Stimulated activated CD4-positive, alpha-beta T cell treated with anti-CD3 and anti-CD28 coated beads, Interleukin-4, amount 100 ng/mL, for 4 hours (primary cell): ENCODE results near the gene IL22RA1.

Experiments used
- DNase-seq, 2 experiments: peaks; one replicate each; pipeline ENCODE4 v3.0.0-alpha.2; 2020

The IL22RA1 gene

DNA sequence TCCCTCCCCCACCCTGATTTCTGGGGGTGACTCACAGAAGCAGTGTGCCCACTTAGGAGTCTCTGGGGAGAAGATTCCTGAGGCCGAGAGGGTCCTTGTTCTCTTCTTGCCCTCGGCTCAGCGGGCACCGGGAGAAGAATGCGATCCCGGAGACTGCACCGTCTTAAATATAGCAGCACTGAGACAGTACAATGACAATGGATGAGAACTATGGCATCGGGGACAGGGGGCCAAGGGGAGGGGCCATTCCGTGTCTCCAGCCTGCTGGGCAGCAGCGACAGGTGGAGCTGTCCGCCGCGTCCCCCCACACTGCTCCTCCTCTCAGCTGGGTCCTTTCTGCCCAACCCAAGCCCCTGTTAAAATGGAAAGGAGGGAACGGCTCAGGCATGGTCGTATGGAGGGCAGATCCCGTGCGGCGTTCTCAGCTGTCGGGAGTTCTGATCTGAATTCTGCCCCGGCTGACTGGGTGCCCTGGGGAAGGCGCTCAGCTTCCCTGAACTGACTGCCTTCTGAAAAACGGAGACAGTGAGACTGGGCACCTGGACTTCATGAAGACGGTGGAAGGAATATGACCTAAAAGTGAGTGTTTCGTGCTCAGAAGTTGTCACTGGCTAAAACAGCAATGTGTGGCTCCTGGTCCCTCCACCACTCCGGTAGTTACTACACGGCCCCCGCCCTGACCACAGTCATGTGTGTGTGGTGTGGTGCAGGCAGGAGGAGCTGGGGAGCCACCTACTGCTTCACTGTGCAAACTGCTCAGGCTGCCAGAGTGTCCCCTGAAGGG lies 30.8 kb downstream of the IL22RA1 start, which contains the start of gene MYOM3:
Gene MYOM3, minus strand, starts transcription at position 140 of the 784 bp plus-strand sequence. CDS start 3,499 bp downstream, outside the sequence.
- DNase-seq = peak; percentile 27 to 42

- DNase-seq = no peak
These were observed 31.5 kb downstream of the IL22RA1 start for GRCh38 chr1:24111262-24111995.

- no peak for DNase-seq
These were observed 32.2 kb downstream of the IL22RA1 start for GRCh38 chr1:24110642-24111261.

- no peak for DNase-seq
These were observed 33.1 kb downstream of the IL22RA1 start for GRCh38 chr1:24109686-24110475.

GRCh38 chr1:24109166-24109483 lies 33.8 kb downstream of the IL22RA1 start:
- no peak for DNase-seq

- DNase-seq = no peak
These were observed 34.4 kb downstream of the IL22RA1 start for GRCh38 chr1:24108334-24109165.

- no peak for DNase-seq
These were observed 35.3 kb downstream of the IL22RA1 start for GRCh38 chr1:24107462-24108138.

DNA sequence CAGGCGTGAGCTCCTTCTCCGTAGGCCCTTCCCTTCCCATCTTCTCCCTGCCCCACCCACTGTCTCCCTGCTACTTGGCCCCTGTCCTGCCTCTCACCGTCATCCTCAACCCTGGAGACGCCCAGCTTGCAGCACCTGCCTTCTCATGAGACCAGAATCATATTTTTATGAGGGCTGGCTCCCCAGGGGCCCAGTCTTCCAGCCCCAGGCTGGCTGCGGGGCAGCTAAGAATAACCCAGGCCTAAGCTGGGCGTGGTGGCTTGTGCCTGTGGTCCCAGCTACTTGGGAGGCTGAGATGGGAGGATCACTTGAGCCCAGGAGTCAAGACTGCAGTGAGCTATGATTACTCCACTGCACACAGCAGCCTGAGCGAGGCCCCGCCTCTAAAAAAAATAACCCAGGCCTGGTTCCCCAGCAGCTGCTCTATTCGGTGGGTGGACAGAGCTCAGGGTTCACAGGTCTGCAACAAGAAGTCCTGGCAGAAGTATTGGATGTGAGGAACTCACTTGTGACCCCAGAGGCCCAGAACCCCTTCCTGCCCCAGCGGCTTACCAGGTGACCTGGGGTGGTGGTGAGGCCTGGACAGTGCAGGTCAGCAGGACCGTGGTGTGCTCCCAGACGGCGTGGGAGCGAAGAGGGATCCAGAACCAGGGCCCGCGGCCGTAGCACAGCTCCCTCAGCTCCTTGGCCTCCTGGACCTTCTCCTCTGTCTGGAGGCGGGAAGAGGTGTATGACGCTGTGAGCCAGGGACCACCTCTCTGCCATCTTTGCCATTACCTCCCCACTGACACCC lies 37.4 kb downstream of the IL22RA1 start:
- no peak for DNase-seq

DNA sequence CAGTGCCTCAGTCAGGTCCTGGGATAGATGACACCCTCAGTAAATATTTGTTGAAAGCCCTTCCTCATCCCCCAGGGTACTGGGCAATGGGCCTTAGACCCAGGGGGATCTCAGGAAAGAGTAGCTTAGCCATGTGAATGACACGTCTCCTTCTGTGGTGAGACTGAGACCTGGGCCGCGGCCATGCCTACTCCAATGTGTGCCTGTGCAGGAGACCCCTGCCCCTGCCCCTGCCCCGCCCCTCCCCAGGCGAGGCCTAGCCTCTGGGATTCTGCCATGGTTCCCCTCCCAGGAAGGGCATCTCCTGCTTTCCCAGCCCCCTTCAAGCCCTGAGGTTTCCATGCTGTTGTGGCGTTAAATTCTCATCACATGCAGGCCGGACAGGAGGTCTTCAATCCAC lies 38.1 kb downstream of the IL22RA1 start:
- DNase-seq = no peak

DNA sequence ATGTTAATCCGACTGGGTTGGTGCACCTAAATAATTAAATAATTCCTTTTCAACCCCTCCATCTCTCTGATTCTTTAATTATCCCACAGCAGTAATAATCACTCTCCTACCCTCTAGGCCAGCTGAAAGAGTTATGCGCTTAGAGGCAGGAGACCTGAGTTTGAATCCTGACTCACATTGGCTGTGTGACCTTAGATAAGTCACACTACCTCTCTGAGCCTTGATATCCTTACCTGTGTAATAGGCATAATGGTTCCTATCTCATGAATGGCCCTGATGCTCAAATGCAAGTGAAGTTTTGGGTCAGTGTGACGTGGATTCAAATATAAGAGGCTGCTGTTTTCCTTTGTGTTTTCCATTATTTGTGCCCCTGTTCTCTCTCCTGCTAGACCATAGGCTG lies 39.1 kb downstream of the IL22RA1 start:
- no peak for DNase-seq

GRCh38 chr1:24103408-24103807 lies 39.5 kb downstream of the IL22RA1 start:
- DNase-seq = no peak

GRCh38 chr1:24102961-24103360 lies 40.0 kb downstream of the IL22RA1 start:
- no peak for DNase-seq

DNA sequence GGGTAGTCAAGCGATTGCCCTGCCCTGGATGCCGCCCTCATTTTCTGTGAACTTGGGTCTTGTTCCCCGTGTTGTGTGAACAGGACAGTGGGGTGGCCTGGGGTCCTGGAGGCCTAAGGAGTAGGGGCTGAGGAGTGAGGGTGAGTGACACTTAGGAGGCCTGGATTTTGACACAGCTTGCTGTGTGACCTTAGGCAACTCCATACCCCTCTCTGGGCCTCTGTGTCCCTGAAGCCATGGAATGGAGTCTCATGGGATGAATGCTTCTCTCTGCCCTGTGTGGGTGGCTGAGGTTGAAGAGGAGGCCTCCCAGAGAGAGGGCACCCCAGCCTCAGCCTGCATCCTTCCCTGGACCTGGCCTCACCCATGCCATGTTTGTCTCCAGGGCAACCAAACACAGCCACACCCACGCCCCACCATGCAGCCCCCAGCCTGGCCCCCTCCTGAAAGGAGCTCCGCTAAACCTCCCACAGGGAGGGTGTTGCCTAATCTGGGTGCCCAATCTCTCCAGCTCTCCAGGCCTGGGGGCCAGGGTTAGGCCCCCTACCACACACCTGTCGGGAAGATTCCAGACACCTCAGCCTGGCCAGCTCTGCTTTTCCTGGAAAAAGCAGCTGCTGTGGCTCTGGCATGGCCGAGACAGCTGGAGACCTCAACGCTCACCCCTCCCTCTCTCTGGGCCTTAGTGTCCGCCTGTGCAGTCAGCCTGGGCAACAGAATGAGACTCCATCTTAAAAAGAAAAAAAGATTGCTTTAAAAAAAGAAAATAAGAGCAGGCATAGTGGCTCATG lies 40.9 kb downstream of the IL22RA1 start:
- DNase-seq = no peak

DNA sequence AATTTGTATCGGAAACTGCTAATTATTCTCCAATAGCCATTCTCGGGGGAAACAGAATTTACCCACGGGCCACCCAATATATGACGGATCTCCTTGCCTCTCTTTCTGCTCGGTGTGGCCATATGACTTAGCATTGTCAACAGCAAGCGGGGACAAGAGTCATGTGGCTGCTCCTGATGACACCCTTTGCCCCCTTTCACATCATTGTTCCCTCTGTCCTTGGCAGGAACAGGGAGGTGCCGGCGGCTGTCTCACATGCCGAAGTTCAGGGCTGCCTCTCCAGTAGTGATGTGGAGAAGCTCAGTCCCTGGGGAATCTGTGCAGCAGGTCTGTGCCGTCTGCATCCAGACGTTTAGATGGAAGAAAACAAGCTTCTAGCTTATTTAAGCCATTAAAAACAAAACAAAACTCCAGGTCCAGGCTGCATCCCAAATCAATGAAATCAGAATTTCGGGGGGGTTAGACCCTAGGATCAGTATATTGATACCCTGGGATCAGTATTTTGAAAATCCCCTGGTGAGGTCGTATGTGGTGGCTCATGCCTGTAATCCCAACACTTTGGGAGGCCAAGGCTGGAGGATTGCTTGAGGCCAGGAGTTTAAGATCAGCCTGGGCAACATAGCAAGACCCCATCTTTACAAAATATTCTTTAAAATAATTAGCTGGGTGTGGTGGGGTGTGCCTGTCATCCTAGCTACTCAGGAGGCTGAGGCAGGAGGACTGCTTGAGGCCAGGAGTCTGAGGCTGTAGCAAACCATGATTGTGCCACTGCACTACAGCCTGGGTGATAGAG lies 41.8 kb downstream of the IL22RA1 start:
- no peak for DNase-seq

DNA sequence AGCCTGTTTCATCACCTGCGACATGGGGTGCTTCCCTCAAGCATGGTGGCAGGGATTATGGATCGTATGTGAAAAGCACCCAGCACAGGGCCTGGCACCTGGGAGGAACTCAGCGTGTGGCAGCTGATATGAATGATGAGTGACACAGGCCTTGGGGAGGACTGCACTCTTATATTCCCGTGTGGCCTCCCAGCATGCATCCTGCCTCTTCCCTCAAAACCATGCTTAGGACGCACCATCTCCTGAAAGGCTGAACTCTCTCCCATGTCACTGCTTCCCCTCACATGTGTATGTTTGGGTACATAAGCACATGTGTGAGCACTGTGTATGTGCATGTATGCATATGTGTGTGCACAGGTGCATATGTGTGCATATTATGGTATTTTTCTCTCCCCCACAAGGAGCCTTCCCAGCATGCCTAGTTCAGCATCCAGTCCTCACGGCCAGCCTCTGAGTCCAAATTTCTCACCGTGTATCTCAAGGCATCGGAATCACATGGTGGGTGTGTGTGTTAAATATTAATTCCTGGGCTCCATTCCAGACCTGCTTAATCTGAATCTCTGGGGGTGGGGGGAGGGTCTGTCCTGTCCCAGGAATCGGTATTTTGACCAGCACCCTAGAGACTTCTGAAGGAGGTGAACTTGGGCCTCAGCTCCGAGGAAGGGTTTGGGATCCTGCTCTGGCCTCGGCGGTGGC lies 43.8 kb downstream of the IL22RA1 start:
- no peak for DNase-seq

GRCh38 chr1:24098102-24098501 lies 44.8 kb downstream of the IL22RA1 start:
- DNase-seq = no peak

DNA sequence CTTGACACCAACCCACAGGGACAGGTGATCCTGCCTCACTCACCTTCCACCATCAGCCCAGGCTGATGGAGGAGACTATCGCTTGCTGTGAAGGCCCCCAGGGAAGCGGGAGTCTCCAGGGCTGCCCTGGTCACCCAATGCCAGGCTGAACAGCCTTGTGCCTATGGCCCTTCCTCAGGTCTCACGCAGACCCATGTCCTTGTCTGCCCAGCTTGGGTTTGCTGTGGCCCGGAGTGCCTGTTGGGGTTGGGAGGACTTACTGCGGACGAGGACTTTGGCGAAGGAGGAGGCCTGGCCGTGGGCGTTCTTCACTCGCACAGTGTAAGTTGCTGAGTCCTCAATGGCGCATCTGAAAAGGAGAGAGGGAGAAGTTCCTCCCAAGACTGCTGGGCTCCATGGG lies 45.3 kb downstream of the IL22RA1 start:
- no peak for DNase-seq

- no peak for DNase-seq
These were observed 46.2 kb downstream of the IL22RA1 start for GRCh38 chr1:24096739-24097103.
